Measurements from ENCODE around the gene BTBD10. TPM values are rescaled to one million over a fixed set of nuclear protein-coding genes. Genes with fewer than 3 reads are reported as not detected.

The BTBD10 gene
- total RNA-seq = 10 to 100 TPM; 12.1 to 15.9 TPM
- total RNA-seq = 20.9 to 41.4 reads per million in 2 donors

- Mint-ChIP-seq H3K4me1 (peaks cover 31% of the 10 kb centered on the region), H3K4me3 (peak within 1 kb of the TSS; percentile 99), H3K36me3 (ENCODE audit: low read depth) (peaks cover 2% of the 10 kb centered on the region), H3K27me3 (no peaks in the 10 kb centered on the region), H3K27ac (peak within 1 kb of the TSS; percentile 96)
- no peaks in the 10 kb centered on the region for H3K9me3 ChIP-seq (ENCODE audit: control insufficient read depth, low read length, poor library complexity, severe bottlenecking)
- DNase-seq (peak; percentile 89 to 91 (median 91)), ATAC-seq (peak; percentile 98)
Observed at GRCh38 chr11:13462901-13463778, at the start of gene BTBD10. Gene BTBD10, minus strand, starts transcription at chr11:13463222. Its CDS starts 18,098 bp downstream, at chr11:13445124.

GRCh38 chr11:13503393-13503792, 40.4 kb upstream of the BTBD10 start:
- Mint-ChIP-seq H3K27me3 (peaks cover 47% of the 10 kb centered on the region), H3K36me3 (ENCODE audit: low read depth) (peaks cover 2% of the 10 kb centered on the region), H3K4me3 (no peak overlapping the region), H3K4me1 (no peaks in the 10 kb centered on the region), H3K27ac (no peak overlapping the region)
- no peaks in the 10 kb centered on the region for H3K9me3 ChIP-seq (ENCODE audit: control insufficient read depth, low read length, poor library complexity, severe bottlenecking)
- DNase-seq = no peak
- ATAC-seq = no peak

- Mint-ChIP-seq H3K4me3 (no peak overlapping the region), H3K36me3 (ENCODE audit: low read depth) (peaks cover 2% of the 10 kb centered on the region), H3K27ac (no peak overlapping the region), H3K4me1 (no peaks in the 10 kb centered on the region), H3K27me3 (peaks cover 51% of the 10 kb centered on the region)
- H3K9me3 ChIP-seq (ENCODE audit: control insufficient read depth, low read length, poor library complexity, severe bottlenecking) = no peaks in the 10 kb centered on the region
- ATAC-seq = no peak
- DNase-seq = no peak
Observed at GRCh38 chr11:13502492-13502891, 39.5 kb upstream of the BTBD10 start.

- Mint-ChIP-seq H3K4me3 (no peak within 1 kb of the TSS), H3K27ac (no peak within 1 kb of the TSS), H3K4me1 (peaks cover 4% of the 10 kb centered on the region), H3K27me3 (peaks cover 37% of the 10 kb centered on the region), H3K36me3 (ENCODE audit: low read depth) (peaks cover 2% of the 10 kb centered on the region)
- H3K9me3 ChIP-seq (ENCODE audit: control insufficient read depth, low read length, poor library complexity, severe bottlenecking) = no peaks in the 10 kb centered on the region
- no peak for ATAC-seq
- DNase-seq = no peak
Observed at GRCh38 chr11:13495929-13496328, 32.9 kb upstream of the BTBD10 start, which contains the start of gene PTH. Gene PTH, minus strand, starts transcription at chr11:13495997. Its CDS starts 3,142 bp downstream, at chr11:13492855.

- Mint-ChIP-seq H3K4me1 (peaks cover 4% of the 10 kb centered on the region), H3K27me3 (peaks cover 25% of the 10 kb centered on the region), H3K4me3 (no peak overlapping the region), H3K36me3 (ENCODE audit: low read depth) (peaks cover 2% of the 10 kb centered on the region), H3K27ac (no peak overlapping the region)
- no peaks in the 10 kb centered on the region for H3K9me3 ChIP-seq (ENCODE audit: control insufficient read depth, low read length, poor library complexity, severe bottlenecking)
- DNase-seq (no peak), ATAC-seq (no peak)
Observed at GRCh38 chr11:13494051-13494450, 31.0 kb upstream of the BTBD10 start.

GRCh38 chr11:13487661-13488030, 24.6 kb upstream of the BTBD10 start:
- Mint-ChIP-seq H3K27me3 (no peaks in the 10 kb centered on the region), H3K36me3 (ENCODE audit: low read depth) (no peaks in the 10 kb centered on the region), H3K4me3 (peak overlapping the region; percentile 39), H3K4me1 (peaks cover 5% of the 10 kb centered on the region), H3K27ac (peak overlapping the region; percentile 68)
- peak; percentile 76 for ATAC-seq
- H3K9me3 ChIP-seq (ENCODE audit: control insufficient read depth, low read length, poor library complexity, severe bottlenecking) = no peaks in the 10 kb centered on the region
- DNase-seq = no peak

- Mint-ChIP-seq H3K27me3 (no peaks in the 10 kb centered on the region), H3K27ac (peak overlapping the region; percentile 68), H3K4me1 (peaks cover 5% of the 10 kb centered on the region), H3K36me3 (ENCODE audit: low read depth) (no peaks in the 10 kb centered on the region), H3K4me3 (peak overlapping the region; percentile 39)
- DNase-seq (peak; percentile 34 to 50 (median 38)), ATAC-seq (peak; percentile 94)
- H3K9me3 ChIP-seq (ENCODE audit: control insufficient read depth, low read length, poor library complexity, severe bottlenecking) = no peaks in the 10 kb centered on the region
Observed at GRCh38 chr11:13486926-13487660, 24.1 kb upstream of the BTBD10 start.

- H3K9me3 ChIP-seq (ENCODE audit: control insufficient read depth, low read length, poor library complexity, severe bottlenecking) = no peaks in the 10 kb centered on the region
- no peak for ATAC-seq
- no peaks in the 10 kb centered on the region for H3K4me1 Mint-ChIP-seq
- peaks cover 20% of the 10 kb centered on the region for H3K27me3 Mint-ChIP-seq
- H3K27ac Mint-ChIP-seq = no peak overlapping the region
- DNase-seq = no peak
- no peak overlapping the region for H3K4me3 Mint-ChIP-seq
- H3K36me3 Mint-ChIP-seq (ENCODE audit: low read depth) = peaks cover 2% of the 10 kb centered on the region
Observed at GRCh38 chr11:13480198-13480597, 17.2 kb upstream of the BTBD10 start.

- no peak overlapping the region for H3K4me3 Mint-ChIP-seq
- peaks cover 24% of the 10 kb centered on the region for H3K27me3 Mint-ChIP-seq
- H3K9me3 ChIP-seq (ENCODE audit: control insufficient read depth, low read length, poor library complexity, severe bottlenecking) = no peaks in the 10 kb centered on the region
- ATAC-seq (no peak), DNase-seq (no peak)
- H3K36me3 Mint-ChIP-seq (ENCODE audit: low read depth) = peaks cover 2% of the 10 kb centered on the region
- no peaks in the 10 kb centered on the region for H3K4me1 Mint-ChIP-seq
- H3K27ac Mint-ChIP-seq = no peak overlapping the region
Observed at GRCh38 chr11:13479688-13480087, 16.7 kb upstream of the BTBD10 start.

- Mint-ChIP-seq H3K4me1 (no peaks in the 10 kb centered on the region), H3K27me3 (peaks cover 44% of the 10 kb centered on the region), H3K4me3 (no peak overlapping the region), H3K36me3 (ENCODE audit: low read depth) (peaks cover 4% of the 10 kb centered on the region), H3K27ac (no peak overlapping the region)
- ATAC-seq (no peak), DNase-seq (no peak)
- no peaks in the 10 kb centered on the region for H3K9me3 ChIP-seq (ENCODE audit: control insufficient read depth, low read length, poor library complexity, severe bottlenecking)
Observed at GRCh38 chr11:13475091-13475490, 12.1 kb upstream of the BTBD10 start.

GRCh38 chr11:13473013-13473722, 10.1 kb upstream of the BTBD10 start:
- H3K27ac Mint-ChIP-seq = no peak overlapping the region
- no peaks in the 10 kb centered on the region for H3K9me3 ChIP-seq (ENCODE audit: control insufficient read depth, low read length, poor library complexity, severe bottlenecking)
- peaks cover 42% of the 10 kb centered on the region for H3K27me3 Mint-ChIP-seq
- ATAC-seq (no peak), DNase-seq (no peak)
- H3K36me3 Mint-ChIP-seq (ENCODE audit: low read depth) = peaks cover 5% of the 10 kb centered on the region
- H3K4me1 Mint-ChIP-seq = no peaks in the 10 kb centered on the region
- H3K4me3 Mint-ChIP-seq = no peak overlapping the region

GRCh38 chr11:13468750-13469149, 5.7 kb upstream of the BTBD10 start:
- Mint-ChIP-seq H3K4me3 (no peak overlapping the region), H3K36me3 (ENCODE audit: low read depth) (peaks cover 5% of the 10 kb centered on the region), H3K27ac (no peak overlapping the region), H3K4me1 (peaks cover 5% of the 10 kb centered on the region), H3K27me3 (peaks cover 23% of the 10 kb centered on the region)
- DNase-seq = no peak
- no peak for ATAC-seq
- no peaks in the 10 kb centered on the region for H3K9me3 ChIP-seq (ENCODE audit: control insufficient read depth, low read length, poor library complexity, severe bottlenecking)

- no peaks in the 10 kb centered on the region for H3K9me3 ChIP-seq (ENCODE audit: control insufficient read depth, low read length, poor library complexity, severe bottlenecking)
- Mint-ChIP-seq H3K27ac (no peak overlapping the region), H3K4me1 (peaks cover 19% of the 10 kb centered on the region), H3K36me3 (ENCODE audit: low read depth) (peaks cover 5% of the 10 kb centered on the region), H3K4me3 (no peak overlapping the region), H3K27me3 (peaks cover 19% of the 10 kb centered on the region)
- DNase-seq (no peak), ATAC-seq (no peak)
Observed at GRCh38 chr11:13465909-13466371, 2.9 kb upstream of the BTBD10 start.
